SK-N-SH (cell line): ENCODE results near the gene PDE9A. TPM values are rescaled to one million over a fixed set of nuclear protein-coding genes. Genes with fewer than 3 reads are reported as not detected.

Source experiments
- CTCF ChIA-PET: fragments of 300-600, 350-600 bp; formaldehyde crosslinking; extraction: SDS; loops from one replicate; lab custom pipeline; 2021; lab: Yijun Ruan, JAX
- POLR2A ChIA-PET: fragments of 350-600 bp; sonication (Branson Sonifier 250); formaldehyde crosslinking; extraction: SDS; loops from one replicate; lab custom pipeline; 2020; ENCODE audit warnings: antibody characterized with exemption, inconsistent platforms; lab: Yijun Ruan, JAX
- DNase-seq: peaks from one replicate; pipeline ENCODE4 v3.0.0; 2012
- H2AFZ ChIP-seq: fragments of 200-600 bp; sonication (generic); 2 replicates; pipeline ENCODE4 v1.8.1; 2016; ENCODE audit warnings: antibody characterized with exemption, mild to moderate bottlenecking, low read depth
- H3F3A ChIP-seq: fragments of 200-600 bp; sonication (generic); replicated peaks from 2 replicates; pipeline ENCODE3; 2016; ENCODE audit warnings: antibody characterized with exemption, mild to moderate bottlenecking; ENCODE audit not compliant: insufficient read depth
- H3K27ac ChIP-seq, 2 experiments: fragments of 200-500 bp in 1 of 2; fragments of 200-600 bp in 1 of 2; sonication (Bioruptor generic) in 1 of 2; sonication (generic), shearing (Covaris generic) in 1 of 2; 2 replicates each; pipeline versions ENCODE4 v1.5.1 to v1.6.1; 2014 to 2016; ENCODE audit warnings: low read depth in 2 of 2, inconsistent platforms in 1 of 2, low read length in 1 of 2, mild to moderate bottlenecking in 1 of 2, mixed read lengths in 1 of 2
- H3K27me3 ChIP-seq: fragments of 200-600 bp; sonication (generic), shearing (Covaris generic); 2 replicates; pipeline ENCODE4 v1.6.1; 2016; ENCODE audit warnings: mixed run types; ENCODE audit not compliant: insufficient read depth
- H3K36me3 ChIP-seq, 2 experiments: fragments of 200-500 bp in 1 of 2; fragments of 200-600 bp in 1 of 2; sonication (Bioruptor generic) in 1 of 2; sonication (generic) in 1 of 2; replicated peaks in 1 of 2; 2 replicates each; pipeline versions ENCODE3 to v1.5.1; 2014 to 2016; ENCODE audit warnings: low read length in 1 of 2, mild to moderate bottlenecking in 1 of 2; ENCODE audit not compliant: insufficient read depth in 2 of 2, control insufficient read depth in 1 of 2
- H3K4me1 ChIP-seq, 2 experiments: fragments of 200-500 bp in 1 of 2; fragments of 200-600 bp in 1 of 2; sonication (Bioruptor generic) in 1 of 2; sonication (generic), shearing (Covaris generic) in 1 of 2; 2 replicates each; pipeline versions ENCODE4 v1.5.1 to v1.6.1; 2014 to 2016; ENCODE audit warnings: low read depth in 1 of 2, low read length in 1 of 2, mixed run types in 1 of 2; ENCODE audit not compliant: insufficient read depth in 2 of 2, control insufficient read depth in 1 of 2
- H3K4me2 ChIP-seq: fragments of 200-600 bp; sonication (generic), shearing (Covaris generic); 2 replicates; pipeline ENCODE4 v1.6.1; 2017; ENCODE audit warnings: mixed run types
- H3K4me3 ChIP-seq, 2 experiments: fragments of 200-500 bp in 1 of 2; fragments of 200-600 bp in 1 of 2; sonication (Bioruptor generic) in 1 of 2; sonication (generic), shearing (Covaris generic) in 1 of 2; 2 replicates each; pipeline versions ENCODE4 v1.5.1 to v1.8.1; 2014 to 2016; ENCODE audit warnings: low read depth in 2 of 2, inconsistent platforms in 1 of 2, low read length in 1 of 2, mild to moderate bottlenecking in 1 of 2, mixed read lengths in 1 of 2, moderate library complexity in 1 of 2
- H3K79me2 ChIP-seq: fragments of 200-600 bp; sonication (generic); 2 replicates; pipeline ENCODE4 v1.8.1; 2017; ENCODE audit warnings: mild to moderate bottlenecking; ENCODE audit not compliant: insufficient read depth
- H3K9ac ChIP-seq: fragments of 200-600 bp; sonication (generic); 2 replicates; pipeline ENCODE4 v1.6.1; 2017; ENCODE audit warnings: mixed run types
- H3K9me2 ChIP-seq: fragments of 200-600 bp; sonication (generic); 2 replicates; pipeline ENCODE4 v1.6.1; 2017; ENCODE audit warnings: mixed run types
- H3K9me3 ChIP-seq: fragments of 200-600 bp; sonication (generic); 2 replicates; pipeline ENCODE4 v1.6.1; 2017; ENCODE audit warnings: mixed run types, mild to moderate bottlenecking, moderate library complexity
- H4K20me1 ChIP-seq: fragments of 200-600 bp; sonication (generic); 2 replicates; pipeline ENCODE4 v1.6.1; 2017; ENCODE audit warnings: mild to moderate bottlenecking, mixed run types; ENCODE audit not compliant: insufficient read depth
- CHD2 ChIP-seq: fragments of 150-350 bp; IDR thresholded peaks from 2 replicates; pipeline ENCODE4 v1.6.1; 2018; ENCODE audit warnings: low read length; ENCODE audit not compliant: partially characterized antibody
- CTCF ChIP-seq: fragments of 200-600 bp; sonication (generic); IDR thresholded peaks from 2 replicates; pipeline ENCODE4 v1.6.1; 2017; ENCODE audit warnings: antibody characterized with exemption, mild to moderate bottlenecking, moderate library complexity
- EZH2phosphoT487 ChIP-seq: fragments of 200-600 bp; sonication (generic); IDR thresholded peaks from 2 replicates; pipeline ENCODE4 v1.6.1; 2017; ENCODE audit warnings: low read depth, mixed run types, mild to moderate bottlenecking, antibody characterized with exemption, moderate library complexity, borderline replicate concordance
- GATA2 ChIP-seq: sonication (generic); formaldehyde crosslinking; IDR thresholded peaks from 2 replicates; pipeline ENCODE4 v1.5.0; 2020; ENCODE audit warnings: mild to moderate bottlenecking, missing genetic modification reagents
- IRF3 ChIP-seq: fragments of 150-350 bp; IDR thresholded peaks from 2 replicates; pipeline ENCODE4 v1.6.1; 2016; ENCODE audit warnings: mild to moderate bottlenecking, low read depth, low read length
- PBX3 ChIP-seq: IDR thresholded peaks from 2 replicates; pipeline ENCODE4; 2012
- TAF1 ChIP-seq: IDR thresholded peaks from 2 replicates; pipeline ENCODE4 v1.6.1; 2012; ENCODE audit warnings: low read depth, mild to moderate bottlenecking, low read length, moderate library complexity, borderline replicate concordance
- USF1 ChIP-seq: IDR thresholded peaks from 2 replicates; pipeline ENCODE4 v1.4.0; 2012; ENCODE audit warnings: low read depth, borderline replicate concordance
- USF2 ChIP-seq: fragments of 150-350 bp; IDR thresholded peaks from 2 replicates; pipeline ENCODE4 v1.6.1; 2017; ENCODE audit warnings: antibody characterized with exemption, low read length, low read depth, borderline replicate concordance
- YY1 ChIP-seq: IDR thresholded peaks from 2 replicates; pipeline ENCODE4 v1.4.0; 2012; ENCODE audit warnings: low read depth, mild to moderate bottlenecking
- WGBS: methylation state at CpG from one replicate; pipeline ENCODE4 v1.1.6; 2017; ENCODE audit warnings: low lambda C conversion rate; 5-methylcytosine and 5-hydroxymethylcytosine counted together
- polyA plus RNA-seq, 3 experiments: library from polyadenylated mRNA; depleted of rRNA; stranded (reverse); fragments of >200 nt; gene quantifications; 2 replicates each; pipeline ENCODE4 v1.2.3, GENCODE V29; 2012

The PDE9A gene
- polyA plus RNA-seq, 1 of the 3 experiments (the other 2 are of a cell fraction) = 0.28 TPM

GRCh38 chr21:42682661-42683210 lies 29.3 kb downstream of the PDE9A start:
- POLR2A ChIA-PET = no interaction called here
- DNase-seq = no peak
- no peaks in the 10 kb centered on the region for H3K9me2 ChIP-seq
- no peak overlapping the region for H3K4me3 ChIP-seq
- no peaks in the 10 kb centered on the region for H3K79me2 ChIP-seq
- TF ChIP-seq EZH2phosphoT487 (no peak), PBX3 (no peak), GATA2 (CRISPR knock-in tag) (no peak), USF2 (no peak), CHD2 (no peak), CTCF (no peak), IRF3 (no peak), TAF1 (no peak), YY1 (no peak), USF1 (no peak)
- no peaks in the 10 kb centered on the region for H4K20me1 ChIP-seq
- CTCF ChIA-PET = no interaction called here
- H3K27ac ChIP-seq = no peak overlapping the region; a peak in 1 of 4 replicates
- H2AFZ ChIP-seq = no peak overlapping the region
- H3K4me2 ChIP-seq = no peak overlapping the region
- H3K27me3 ChIP-seq = no peaks in the 10 kb centered on the region
- H3K36me3 ChIP-seq = no peaks in the 10 kb centered on the region
- peaks cover 0 to 21% of the 10 kb centered on the region in 2 experiments; a peak in 1 of 4 replicates for H3K4me1 ChIP-seq
- H3F3A ChIP-seq = no peaks in the 10 kb centered on the region
- H3K9me3 ChIP-seq = no peaks in the 10 kb centered on the region
- H3K9ac ChIP-seq = no peak overlapping the region
- WGBS = 71% methylated on average over 13 of the region's 15 CpGs
